Kidney glomerular epithelial cell (primary cell): ENCODE measurements around the gene LYSMD3.
"Not testable (repeated sequence)": the region's sequence is repeated elsewhere in the genome, so short reads cannot be mapped to it uniquely, and the experiment has no call there.

Experiments used
- DNase-seq: peaks from one replicate; lab custom pipeline; 2025; lab: John Stamatoyannopoulos, UW

LYSMD3 gene

GRCh38 chr5:90529194-90529938 lies at the start of gene LYSMD3:
TSS of gene LYSMD3 (minus strand) at chr5:90529584. CDS start at chr5:90525289, 4,295 bp downstream.
- DNase-seq, result peak; percentile 85

GRCh38 chr5:90576566-90576965 lies 47.2 kb upstream of the LYSMD3 start:
- not testable (repeated sequence) for DNase-seq

- no peak for DNase-seq
Measured at GRCh38 chr5:90575712-90576111, 46.3 kb upstream of the LYSMD3 start.

GRCh38 chr5:90571147-90571773 lies 41.9 kb upstream of the LYSMD3 start:
- no peak for DNase-seq

- DNase-seq, result no peak
Measured at GRCh38 chr5:90570034-90570433, 40.6 kb upstream of the LYSMD3 start.

- DNase-seq, result no peak
Measured at GRCh38 chr5:90569084-90569483, 39.7 kb upstream of the LYSMD3 start.

GRCh38 chr5:90565491-90565890 lies 36.1 kb upstream of the LYSMD3 start:
- DNase-seq, result no peak

- DNase-seq, result no peak
Measured at GRCh38 chr5:90563108-90563507, 33.7 kb upstream of the LYSMD3 start.

GRCh38 chr5:90562341-90562740 lies 33.0 kb upstream of the LYSMD3 start:
- no peak for DNase-seq

- DNase-seq, result no peak
Measured at GRCh38 chr5:90561766-90562165, 32.4 kb upstream of the LYSMD3 start.

- no peak for DNase-seq
Measured at GRCh38 chr5:90560771-90561170, 31.4 kb upstream of the LYSMD3 start.

GRCh38 chr5:90558344-90559192 lies 29.2 kb upstream of the LYSMD3 start, which contains the start of gene ADGRV1:
TSS of gene ADGRV1 (plus strand) at chr5:90558797. CDS start at chr5:90558896, 99 bp downstream.
- DNase-seq, result peak; percentile 70

- DNase-seq, result no peak
Measured at GRCh38 chr5:90557871-90558270, 28.5 kb upstream of the LYSMD3 start.

- no peak for DNase-seq
Measured at GRCh38 chr5:90557391-90557790, 28.0 kb upstream of the LYSMD3 start.

- no peak for DNase-seq
Measured at GRCh38 chr5:90555666-90556065, 26.3 kb upstream of the LYSMD3 start.

GRCh38 chr5:90554358-90555006 lies 25.1 kb upstream of the LYSMD3 start:
- DNase-seq, result no peak

- no peak for DNase-seq
Measured at GRCh38 chr5:90553711-90554110, 24.3 kb upstream of the LYSMD3 start.

- DNase-seq, result no peak
Measured at GRCh38 chr5:90551376-90551775, 22.0 kb upstream of the LYSMD3 start.

- DNase-seq, result no peak
Measured at GRCh38 chr5:90550963-90551362, 21.6 kb upstream of the LYSMD3 start.

- DNase-seq, result no peak
Measured at GRCh38 chr5:90549729-90550275, 20.4 kb upstream of the LYSMD3 start.

GRCh38 chr5:90549223-90549622 lies 19.8 kb upstream of the LYSMD3 start:
- no peak for DNase-seq
